ENCODE measurements around the gene FNTB. TPM values are rescaled to one million over a fixed set of nuclear protein-coding genes. Genes with fewer than 3 reads are reported as not detected.

FNTB gene
- total and polyA plus RNA-seq, 2 of the 13 experiments (the other 11 are each of a cell fraction or from before 2014, with no cell fraction given), result 23.6 to 28.5 TPM

DNA sequence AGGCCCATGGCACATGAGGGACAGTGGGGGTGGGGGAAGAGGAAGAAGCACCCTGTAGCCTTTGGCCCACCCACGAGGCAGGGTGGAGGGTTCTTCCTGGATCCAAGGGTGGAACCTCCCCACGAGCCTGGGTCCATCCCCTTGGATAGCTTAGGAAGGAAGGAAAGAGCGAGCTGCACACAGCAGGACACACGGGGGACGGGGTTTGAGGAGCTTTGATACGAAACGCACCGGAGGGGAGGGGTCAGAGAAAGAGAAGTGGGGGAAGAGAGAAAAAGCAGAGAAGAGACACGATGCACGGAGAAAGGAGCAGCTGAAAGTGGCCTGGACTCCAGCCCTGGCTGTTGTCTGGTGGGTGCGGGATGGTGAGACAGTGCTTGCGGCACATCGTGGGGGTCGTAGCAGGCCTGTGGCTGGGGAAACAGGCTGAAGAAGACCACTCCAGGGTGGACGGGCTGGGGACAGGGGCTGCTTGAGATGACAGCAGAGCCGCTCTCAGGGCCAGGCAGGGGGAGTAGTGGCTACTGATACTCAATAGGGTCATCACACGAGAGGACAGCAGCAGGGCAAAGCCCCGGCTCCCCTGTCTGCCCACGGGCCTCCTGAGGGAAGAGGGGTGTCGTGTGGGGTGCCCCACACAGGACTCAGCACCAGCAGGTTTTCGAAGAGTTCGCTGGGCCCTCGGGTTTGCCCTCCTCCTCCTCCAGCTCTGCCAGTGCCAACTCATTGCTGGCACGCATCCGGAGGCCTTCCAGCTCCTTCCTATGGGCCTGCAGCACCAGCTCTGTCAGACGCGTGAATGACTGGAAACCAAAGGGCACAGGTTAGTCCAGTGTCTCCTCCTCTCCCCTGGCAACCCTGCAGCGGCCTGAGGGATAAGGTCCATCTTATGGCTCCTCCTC lies 38.7 kb upstream of the FNTB start (continued):
- peak; percentile 69; the same call in 1 of the 2 replicates for TF ChIP-seq ZNF292 (CRISPR knock-in tag; IDR thresholded peaks at IDR 0.05; ENCODE audit: borderline replicate concordance, low read depth)
- peak; percentile 49; the same call in 1 of the 2 replicates for TF ChIP-seq RBFOX2 (IDR thresholded peaks at IDR 0.05; ENCODE audit: low read depth, low read length)
- peak; percentile 53; the same call in 1 of the 2 replicates for TF ChIP-seq SP4 (CRISPR knock-in tag; IDR thresholded peaks at IDR 0.05)
- TF ChIP-seq NCOA2 (CRISPR knock-in tag; IDR thresholded peaks at IDR 0.05), result peak; percentile 66
- TF ChIP-seq ZNF761 (CRISPR knock-in tag; conservative IDR thresholded peaks at IDR 0.05), result 0 out of 2 replicates have a peak, but pooled peaks have one; percentile 16
- TF ChIP-seq HDAC2 (CRISPR knock-in tag; IDR thresholded peaks at IDR 0.05), result peak; percentile 69; the same call in 1 of the 2 replicates
- TF ChIP-seq, protein P1, sequence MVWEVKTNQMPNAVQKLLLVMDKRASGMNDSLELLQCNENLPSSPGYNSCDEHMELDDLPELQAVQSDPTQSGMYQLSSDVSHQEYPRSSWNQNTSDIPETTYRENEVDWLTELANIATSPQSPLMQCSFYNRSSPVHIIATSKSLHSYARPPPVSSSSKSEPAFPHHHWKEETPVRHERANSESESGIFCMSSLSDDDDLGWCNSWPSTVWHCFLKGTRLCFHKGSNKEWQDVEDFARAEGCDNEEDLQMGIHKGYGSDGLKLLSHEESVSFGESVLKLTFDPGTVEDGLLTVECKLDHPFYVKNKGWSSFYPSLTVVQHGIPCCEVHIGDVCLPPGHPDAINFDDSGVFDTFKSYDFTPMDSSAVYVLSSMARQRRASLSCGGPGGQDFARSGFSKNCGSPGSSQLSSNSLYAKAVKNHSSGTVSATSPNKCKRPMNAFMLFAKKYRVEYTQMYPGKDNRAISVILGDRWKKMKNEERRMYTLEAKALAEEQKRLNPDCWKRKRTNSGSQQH (CRISPR knock-in tag; IDR thresholded peaks at IDR 0.05; ENCODE audit: low read depth), result 0 out of 2 replicates have a peak, but pooled peaks have one; percentile 16
- peak; percentile 68 for TF ChIP-seq GATAD2A (CRISPR knock-in tag; IDR thresholded peaks at IDR 0.05)
- no peak for TF ChIP-seq ZFP1 (CRISPR knock-in tag; IDR thresholded peaks at IDR 0.05)
- TF ChIP-seq, protein P2, sequence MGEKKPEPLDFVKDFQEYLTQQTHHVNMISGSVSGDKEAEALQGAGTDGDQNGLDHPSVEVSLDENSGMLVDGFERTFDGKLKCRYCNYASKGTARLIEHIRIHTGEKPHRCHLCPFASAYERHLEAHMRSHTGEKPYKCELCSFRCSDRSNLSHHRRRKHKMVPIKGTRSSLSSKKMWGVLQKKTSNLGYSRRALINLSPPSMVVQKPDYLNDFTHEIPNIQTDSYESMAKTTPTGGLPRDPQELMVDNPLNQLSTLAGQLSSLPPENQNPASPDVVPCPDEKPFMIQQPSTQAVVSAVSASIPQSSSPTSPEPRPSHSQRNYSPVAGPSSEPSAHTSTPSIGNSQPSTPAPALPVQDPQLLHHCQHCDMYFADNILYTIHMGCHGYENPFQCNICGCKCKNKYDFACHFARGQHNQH (CRISPR knock-in tag; IDR thresholded peaks at IDR 0.05), result 0 out of 2 replicates have a peak, but pooled peaks have one; percentile 20
- TF ChIP-seq, protein P3, sequence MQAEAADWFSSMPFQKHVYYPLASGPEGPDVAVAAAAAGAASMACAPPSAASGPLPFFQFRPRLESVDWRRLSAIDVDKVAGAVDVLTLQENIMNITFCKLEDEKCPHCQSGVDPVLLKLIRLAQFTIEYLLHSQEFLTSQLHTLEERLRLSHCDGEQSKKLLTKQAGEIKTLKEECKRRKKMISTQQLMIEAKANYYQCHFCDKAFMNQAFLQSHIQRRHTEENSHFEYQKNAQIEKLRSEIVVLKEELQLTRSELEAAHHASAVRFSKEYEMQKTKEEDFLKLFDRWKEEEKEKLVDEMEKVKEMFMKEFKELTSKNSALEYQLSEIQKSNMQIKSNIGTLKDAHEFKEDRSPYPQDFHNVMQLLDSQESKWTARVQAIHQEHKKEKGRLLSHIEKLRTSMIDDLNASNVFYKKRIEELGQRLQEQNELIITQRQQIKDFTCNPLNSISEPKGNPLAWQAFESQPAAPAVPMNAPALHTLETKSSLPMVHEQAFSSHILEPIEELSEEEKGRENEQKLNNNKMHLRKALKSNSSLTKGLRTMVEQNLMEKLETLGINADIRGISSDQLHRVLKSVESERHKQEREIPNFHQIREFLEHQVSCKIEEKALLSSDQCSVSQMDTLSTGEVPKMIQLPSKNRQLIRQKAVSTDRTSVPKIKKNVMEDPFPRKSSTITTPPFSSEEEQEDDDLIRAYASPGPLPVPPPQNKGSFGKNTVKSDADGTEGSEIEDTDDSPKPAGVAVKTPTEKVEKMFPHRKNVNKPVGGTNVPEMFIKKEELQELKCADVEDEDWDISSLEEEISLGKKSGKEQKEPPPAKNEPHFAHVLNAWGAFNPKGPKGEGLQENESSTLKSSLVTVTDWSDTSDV (CRISPR knock-in tag; IDR thresholded peaks at IDR 0.05), result 0 out of 2 replicates have a peak, but pooled peaks have one; percentile 44
- TF ChIP-seq ZNF788 (CRISPR knock-in tag; IDR thresholded peaks at IDR 0.05; ENCODE audit: borderline replicate concordance), result 0 out of 2 replicates have a peak, but pooled peaks have one; percentile 5
- peak; percentile 58 for TF ChIP-seq SKI (IDR thresholded peaks at IDR 0.05; ENCODE audit: partially characterized antibody)
- TF ChIP-seq, protein P4, sequence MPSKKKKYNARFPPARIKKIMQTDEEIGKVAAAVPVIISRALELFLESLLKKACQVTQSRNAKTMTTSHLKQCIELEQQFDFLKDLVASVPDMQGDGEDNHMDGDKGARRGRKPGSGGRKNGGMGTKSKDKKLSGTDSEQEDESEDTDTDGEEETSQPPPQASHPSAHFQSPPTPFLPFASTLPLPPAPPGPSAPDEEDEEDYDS (CRISPR knock-in tag; IDR thresholded peaks at IDR 0.05), result peak; percentile 65; the same call in 1 of the 2 replicates
- TF ChIP-seq, protein P5, sequence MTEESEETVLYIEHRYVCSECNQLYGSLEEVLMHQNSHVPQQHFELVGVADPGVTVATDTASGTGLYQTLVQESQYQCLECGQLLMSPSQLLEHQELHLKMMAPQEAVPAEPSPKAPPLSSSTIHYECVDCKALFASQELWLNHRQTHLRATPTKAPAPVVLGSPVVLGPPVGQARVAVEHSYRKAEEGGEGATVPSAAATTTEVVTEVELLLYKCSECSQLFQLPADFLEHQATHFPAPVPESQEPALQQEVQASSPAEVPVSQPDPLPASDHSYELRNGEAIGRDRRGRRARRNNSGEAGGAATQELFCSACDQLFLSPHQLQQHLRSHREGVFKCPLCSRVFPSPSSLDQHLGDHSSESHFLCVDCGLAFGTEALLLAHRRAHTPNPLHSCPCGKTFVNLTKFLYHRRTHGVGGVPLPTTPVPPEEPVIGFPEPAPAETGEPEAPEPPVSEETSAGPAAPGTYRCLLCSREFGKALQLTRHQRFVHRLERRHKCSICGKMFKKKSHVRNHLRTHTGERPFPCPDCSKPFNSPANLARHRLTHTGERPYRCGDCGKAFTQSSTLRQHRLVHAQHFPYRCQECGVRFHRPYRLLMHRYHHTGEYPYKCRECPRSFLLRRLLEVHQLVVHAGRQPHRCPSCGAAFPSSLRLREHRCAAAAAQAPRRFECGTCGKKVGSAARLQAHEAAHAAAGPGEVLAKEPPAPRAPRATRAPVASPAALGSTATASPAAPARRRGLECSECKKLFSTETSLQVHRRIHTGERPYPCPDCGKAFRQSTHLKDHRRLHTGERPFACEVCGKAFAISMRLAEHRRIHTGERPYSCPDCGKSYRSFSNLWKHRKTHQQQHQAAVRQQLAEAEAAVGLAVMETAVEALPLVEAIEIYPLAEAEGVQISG (CRISPR knock-in tag; IDR thresholded peaks at IDR 0.05), result peak; percentile 71
- peak; percentile 47 for TF ChIP-seq ZNF263 (CRISPR knock-in tag; IDR thresholded peaks at IDR 0.05)
- TF ChIP-seq, protein P6, sequence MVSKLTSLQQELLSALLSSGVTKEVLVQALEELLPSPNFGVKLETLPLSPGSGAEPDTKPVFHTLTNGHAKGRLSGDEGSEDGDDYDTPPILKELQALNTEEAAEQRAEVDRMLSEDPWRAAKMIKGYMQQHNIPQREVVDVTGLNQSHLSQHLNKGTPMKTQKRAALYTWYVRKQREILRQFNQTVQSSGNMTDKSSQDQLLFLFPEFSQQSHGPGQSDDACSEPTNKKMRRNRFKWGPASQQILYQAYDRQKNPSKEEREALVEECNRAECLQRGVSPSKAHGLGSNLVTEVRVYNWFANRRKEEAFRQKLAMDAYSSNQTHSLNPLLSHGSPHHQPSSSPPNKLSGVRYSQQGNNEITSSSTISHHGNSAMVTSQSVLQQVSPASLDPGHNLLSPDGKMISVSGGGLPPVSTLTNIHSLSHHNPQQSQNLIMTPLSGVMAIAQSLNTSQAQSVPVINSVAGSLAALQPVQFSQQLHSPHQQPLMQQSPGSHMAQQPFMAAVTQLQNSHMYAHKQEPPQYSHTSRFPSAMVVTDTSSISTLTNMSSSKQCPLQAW (CRISPR knock-in tag; IDR thresholded peaks at IDR 0.05), result peak; percentile 67; the same call in 1 of the 2 replicates
